Fibroblast of lung (primary cell): ENCODE measurements around the gene BYSL.

Source experiments
- EZH2 ChIP-seq: IDR thresholded peaks from 2 replicates; pipeline ENCODE4 v1.5.1; 2012; ENCODE audit warnings: low read length, control low read depth, mild to moderate bottlenecking; ENCODE audit errors: missing control alignments
- TF ChIP-seq, protein P1 (sequence below), 2 donors: IDR thresholded peaks in 1 of 2; conservative IDR thresholded peaks in 1 of 2; 1 replicate in 1 of 2; 2 replicates in 1 of 2; pipeline ENCODE4 v1.5.1; 2011 to 2012; ENCODE audit warnings: low read length in 2 of 2, control low read depth in 1 of 2, inconsistent platforms in 1 of 2, low read depth in 1 of 2, mild to moderate bottlenecking in 1 of 2

DNA sequence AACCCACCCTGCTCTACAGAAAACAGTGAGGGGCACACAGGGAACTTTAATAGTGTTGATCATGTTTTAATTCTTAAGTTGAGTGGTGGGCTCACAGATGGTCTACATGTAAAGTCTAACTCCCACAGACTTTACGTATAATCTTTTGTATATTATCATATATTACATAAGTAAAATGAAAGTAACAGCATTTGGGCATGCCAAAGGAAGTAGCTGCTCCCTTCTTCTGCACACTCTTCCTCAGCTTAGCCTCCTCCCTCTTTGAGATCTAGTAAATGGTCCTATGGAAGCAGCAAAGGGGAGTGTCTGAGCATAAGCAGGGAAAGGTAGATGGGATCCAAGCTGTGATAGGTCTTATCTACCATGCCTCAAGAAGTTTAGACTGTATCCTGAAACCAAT, 11.6 kb upstream of the BYSL start:
- TF ChIP-seq, protein P1, sequence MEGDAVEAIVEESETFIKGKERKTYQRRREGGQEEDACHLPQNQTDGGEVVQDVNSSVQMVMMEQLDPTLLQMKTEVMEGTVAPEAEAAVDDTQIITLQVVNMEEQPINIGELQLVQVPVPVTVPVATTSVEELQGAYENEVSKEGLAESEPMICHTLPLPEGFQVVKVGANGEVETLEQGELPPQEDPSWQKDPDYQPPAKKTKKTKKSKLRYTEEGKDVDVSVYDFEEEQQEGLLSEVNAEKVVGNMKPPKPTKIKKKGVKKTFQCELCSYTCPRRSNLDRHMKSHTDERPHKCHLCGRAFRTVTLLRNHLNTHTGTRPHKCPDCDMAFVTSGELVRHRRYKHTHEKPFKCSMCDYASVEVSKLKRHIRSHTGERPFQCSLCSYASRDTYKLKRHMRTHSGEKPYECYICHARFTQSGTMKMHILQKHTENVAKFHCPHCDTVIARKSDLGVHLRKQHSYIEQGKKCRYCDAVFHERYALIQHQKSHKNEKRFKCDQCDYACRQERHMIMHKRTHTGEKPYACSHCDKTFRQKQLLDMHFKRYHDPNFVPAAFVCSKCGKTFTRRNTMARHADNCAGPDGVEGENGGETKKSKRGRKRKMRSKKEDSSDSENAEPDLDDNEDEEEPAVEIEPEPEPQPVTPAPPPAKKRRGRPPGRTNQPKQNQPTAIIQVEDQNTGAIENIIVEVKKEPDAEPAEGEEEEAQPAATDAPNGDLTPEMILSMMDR (conservative IDR thresholded peaks at IDR 0.05 in 1 of 2, IDR thresholded peaks at IDR 0.05 in 1 of 2; ENCODE audit: low read depth in 1 of 2, low read length in 2 of 2), result no peak
- no peak for TF ChIP-seq EZH2
